ENCODE measurements around the gene MKS1. TPM values are rescaled to one million over a fixed set of nuclear protein-coding genes. Genes with fewer than 3 reads are reported as not detected.
A peak's percentile ranks its signal among the peaks of the same experiment; 100 is the strongest.

The MKS1 gene
- total and polyA plus RNA-seq, 10 of the 15 experiments (the other 5 are each of a cell fraction or from before 2014, with no cell fraction given): 5.7 to 21.4 (median 13.9) TPM

- TF ChIP-seq MLLT1 (IDR thresholded peaks at IDR 0.05): peak; percentile 38; the same call in 1 of the 2 replicates
- TF ChIP-seq PAX5 (IDR thresholded peaks at IDR 0.05; ENCODE audit: borderline replicate concordance, low read depth, low read length): no peak; the same call in 1 of the 2 replicates
- TF ChIP-seq ESRRA (IDR thresholded peaks at IDR 0.05; ENCODE audit: low read length): no peak
- TF ChIP-seq RAD51 (IDR thresholded peaks at IDR 0.05): peak; percentile 16; the same call in 1 of the 2 replicates
- peak; percentile 68 to 78; a peak in 2 of 4 replicates for TF ChIP-seq BHLHE40 (IDR thresholded peaks at IDR 0.05; ENCODE audit: borderline replicate concordance in 1 of 2, low read depth in 2 of 2, low read length in 1 of 2)
- no peak for TF ChIP-seq FOXK2 (IDR thresholded peaks at IDR 0.05)
- no peak for TF ChIP-seq ZNF217 (IDR thresholded peaks at IDR 0.05)
- TF ChIP-seq, protein P1, sequence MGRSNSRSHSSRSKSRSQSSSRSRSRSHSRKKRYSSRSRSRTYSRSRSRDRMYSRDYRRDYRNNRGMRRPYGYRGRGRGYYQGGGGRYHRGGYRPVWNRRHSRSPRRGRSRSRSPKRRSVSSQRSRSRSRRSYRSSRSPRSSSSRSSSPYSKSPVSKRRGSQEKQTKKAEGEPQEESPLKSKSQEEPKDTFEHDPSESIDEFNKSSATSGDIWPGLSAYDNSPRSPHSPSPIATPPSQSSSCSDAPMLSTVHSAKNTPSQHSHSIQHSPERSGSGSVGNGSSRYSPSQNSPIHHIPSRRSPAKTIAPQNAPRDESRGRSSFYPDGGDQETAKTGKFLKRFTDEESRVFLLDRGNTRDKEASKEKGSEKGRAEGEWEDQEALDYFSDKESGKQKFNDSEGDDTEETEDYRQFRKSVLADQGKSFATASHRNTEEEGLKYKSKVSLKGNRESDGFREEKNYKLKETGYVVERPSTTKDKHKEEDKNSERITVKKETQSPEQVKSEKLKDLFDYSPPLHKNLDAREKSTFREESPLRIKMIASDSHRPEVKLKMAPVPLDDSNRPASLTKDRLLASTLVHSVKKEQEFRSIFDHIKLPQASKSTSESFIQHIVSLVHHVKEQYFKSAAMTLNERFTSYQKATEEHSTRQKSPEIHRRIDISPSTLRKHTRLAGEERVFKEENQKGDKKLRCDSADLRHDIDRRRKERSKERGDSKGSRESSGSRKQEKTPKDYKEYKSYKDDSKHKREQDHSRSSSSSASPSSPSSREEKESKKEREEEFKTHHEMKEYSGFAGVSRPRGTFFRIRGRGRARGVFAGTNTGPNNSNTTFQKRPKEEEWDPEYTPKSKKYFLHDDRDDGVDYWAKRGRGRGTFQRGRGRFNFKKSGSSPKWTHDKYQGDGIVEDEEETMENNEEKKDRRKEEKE (IDR thresholded peaks at IDR 0.05): no peak
- no peak for TF ChIP-seq KDM1A (IDR thresholded peaks at IDR 0.05; ENCODE audit: borderline replicate concordance)
- TF ChIP-seq LARP7 (IDR thresholded peaks at IDR 0.05): no peak; the same call in 1 of the 2 replicates
- TF ChIP-seq IRF4 (IDR thresholded peaks at IDR 0.05; ENCODE audit: low read depth, low read length): peak; percentile 23; the same call in 1 of the 2 replicates
- TF ChIP-seq NR2C2 (IDR thresholded peaks at IDR 0.05; ENCODE audit: borderline replicate concordance, control insufficient read depth, insufficient read length, low read depth): no peak
- no peak for TF ChIP-seq JUND (IDR thresholded peaks at IDR 0.05; ENCODE audit: low read depth, low read length)
- TF ChIP-seq USF2 (IDR thresholded peaks at IDR 0.05; ENCODE audit: borderline replicate concordance, low read depth, low read length): no peak; the same call in 1 of the 2 replicates
- no peak for TF ChIP-seq JUNB (IDR thresholded peaks at IDR 0.05)
- TF ChIP-seq ASH2L (IDR thresholded peaks at IDR 0.05; ENCODE audit: borderline replicate concordance, low read depth): no peak
- TF ChIP-seq IKZF1 (conservative IDR thresholded peaks at IDR 0.05): peak; percentile 89
- TF ChIP-seq KAT2A (conservative IDR thresholded peaks at IDR 0.05; ENCODE audit: control insufficient read depth, low read depth, low read length): no peak
- TF ChIP-seq SIX5 (IDR thresholded peaks at IDR 0.05; ENCODE audit: low read depth, low read length, severe bottlenecking): no peak
- peak; percentile 61; the same call in 1 of the 2 replicates for TF ChIP-seq SPI1 (IDR thresholded peaks at IDR 0.05; ENCODE audit: borderline replicate concordance, insufficient read depth, low read depth, low read length)
- no peak for TF ChIP-seq PML (IDR thresholded peaks at IDR 0.05; ENCODE audit: low read length)
- TF ChIP-seq, protein P2, sequence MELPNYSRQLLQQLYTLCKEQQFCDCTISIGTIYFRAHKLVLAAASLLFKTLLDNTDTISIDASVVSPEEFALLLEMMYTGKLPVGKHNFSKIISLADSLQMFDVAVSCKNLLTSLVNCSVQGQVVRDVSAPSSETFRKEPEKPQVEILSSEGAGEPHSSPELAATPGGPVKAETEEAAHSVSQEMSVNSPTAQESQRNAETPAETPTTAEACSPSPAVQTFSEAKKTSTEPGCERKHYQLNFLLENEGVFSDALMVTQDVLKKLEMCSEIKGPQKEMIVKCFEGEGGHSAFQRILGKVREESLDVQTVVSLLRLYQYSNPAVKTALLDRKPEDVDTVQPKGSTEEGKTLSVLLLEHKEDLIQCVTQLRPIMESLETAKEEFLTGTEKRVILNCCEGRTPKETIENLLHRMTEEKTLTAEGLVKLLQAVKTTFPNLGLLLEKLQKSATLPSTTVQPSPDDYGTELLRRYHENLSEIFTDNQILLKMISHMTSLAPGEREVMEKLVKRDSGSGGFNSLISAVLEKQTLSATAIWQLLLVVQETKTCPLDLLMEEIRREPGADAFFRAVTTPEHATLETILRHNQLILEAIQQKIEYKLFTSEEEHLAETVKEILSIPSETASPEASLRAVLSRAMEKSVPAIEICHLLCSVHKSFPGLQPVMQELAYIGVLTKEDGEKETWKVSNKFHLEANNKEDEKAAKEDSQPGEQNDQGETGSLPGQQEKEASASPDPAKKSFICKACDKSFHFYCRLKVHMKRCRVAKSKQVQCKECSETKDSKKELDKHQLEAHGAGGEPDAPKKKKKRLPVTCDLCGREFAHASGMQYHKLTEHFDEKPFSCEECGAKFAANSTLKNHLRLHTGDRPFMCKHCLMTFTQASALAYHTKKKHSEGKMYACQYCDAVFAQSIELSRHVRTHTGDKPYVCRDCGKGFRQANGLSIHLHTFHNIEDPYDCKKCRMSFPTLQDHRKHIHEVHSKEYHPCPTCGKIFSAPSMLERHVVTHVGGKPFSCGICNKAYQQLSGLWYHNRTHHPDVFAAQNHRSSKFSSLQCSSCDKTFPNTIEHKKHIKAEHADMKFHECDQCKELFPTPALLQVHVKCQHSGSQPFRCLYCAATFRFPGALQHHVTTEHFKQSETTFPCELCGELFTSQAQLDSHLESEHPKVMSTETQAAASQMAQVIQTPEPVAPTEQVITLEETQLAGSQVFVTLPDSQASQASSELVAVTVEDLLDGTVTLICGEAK (IDR thresholded peaks at IDR 0.05; ENCODE audit: borderline replicate concordance): no peak
- TF ChIP-seq ZNF207 (IDR thresholded peaks at IDR 0.05; ENCODE audit: borderline replicate concordance): no peak; the same call in 1 of the 2 replicates
These were observed 13.7 kb upstream of the MKS1 start (continued) for GRCh38 chr17:58232707-58233156.

All from GM12878 (cell line).